ENCODE data around the gene BCL6.

Gene BCL6

DNA sequence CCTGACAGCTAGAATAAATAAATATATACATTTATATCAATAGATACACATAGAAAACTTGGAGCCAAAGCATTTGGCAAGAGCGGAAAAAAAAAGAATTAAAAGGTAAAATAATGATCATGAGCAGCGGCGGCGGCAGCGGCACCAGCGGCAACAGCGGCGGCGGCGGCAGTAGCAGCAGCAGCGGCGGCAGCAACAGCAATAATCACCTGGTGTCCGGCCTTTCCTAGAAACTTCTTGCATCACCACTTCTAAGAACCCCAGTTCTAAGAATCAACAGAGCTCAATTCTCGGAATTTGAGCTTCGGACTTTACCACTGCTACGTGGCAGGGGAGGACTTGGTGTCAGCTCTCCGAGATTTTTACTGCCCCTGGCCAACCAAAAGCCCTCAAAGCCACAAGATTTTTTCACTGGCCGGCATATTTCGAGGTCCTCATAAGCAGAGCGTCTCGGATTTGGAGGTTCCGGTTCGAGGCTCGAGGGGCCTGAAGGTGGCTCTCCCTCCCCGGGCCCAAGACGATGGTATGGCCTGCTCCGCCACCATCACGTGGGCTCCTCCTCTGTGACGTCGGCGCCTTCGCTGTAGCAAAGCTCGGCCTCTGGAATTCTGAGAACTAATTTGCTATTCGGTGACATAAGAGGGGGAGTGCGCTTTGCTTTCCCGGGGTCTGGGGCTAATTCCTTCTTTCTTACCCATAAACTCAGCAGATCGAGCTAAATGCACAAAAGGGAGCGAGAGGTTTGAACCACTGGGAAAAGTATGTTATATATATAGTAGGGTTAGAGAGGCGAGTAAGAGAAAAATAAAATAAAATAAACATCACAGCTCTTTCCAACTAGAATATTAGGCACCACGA is at the start of gene BCL6:
BCL6 (minus strand) TSS at position 268 of the 858 bp plus-strand sequence. CDS start 11,775 bp downstream, outside the sequence.
- DNase-seq (ENCODE audit: low read depth) = peak; percentile 74

DNA sequence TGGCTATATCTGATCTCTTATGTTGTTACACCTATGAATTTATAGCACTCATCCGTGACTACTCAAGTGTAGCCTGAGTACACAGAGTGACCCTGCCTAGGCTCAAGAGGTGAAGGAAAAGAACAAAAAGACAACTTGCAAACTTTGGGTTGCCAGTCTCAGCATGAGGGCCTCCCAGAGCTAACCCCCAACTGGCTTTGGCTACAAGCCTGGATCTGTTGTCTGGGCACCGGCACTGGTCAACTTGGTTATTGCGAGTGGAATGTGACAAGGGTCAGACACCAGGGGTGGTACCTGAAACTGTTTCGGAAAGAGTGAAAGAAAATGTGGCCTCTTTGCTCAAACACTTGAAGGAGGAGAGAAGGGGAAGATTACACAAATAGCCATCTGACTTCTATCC is 49.5 kb upstream of the BCL6 start:
- DNase-seq (ENCODE audit: low read depth) = no peak

DNA sequence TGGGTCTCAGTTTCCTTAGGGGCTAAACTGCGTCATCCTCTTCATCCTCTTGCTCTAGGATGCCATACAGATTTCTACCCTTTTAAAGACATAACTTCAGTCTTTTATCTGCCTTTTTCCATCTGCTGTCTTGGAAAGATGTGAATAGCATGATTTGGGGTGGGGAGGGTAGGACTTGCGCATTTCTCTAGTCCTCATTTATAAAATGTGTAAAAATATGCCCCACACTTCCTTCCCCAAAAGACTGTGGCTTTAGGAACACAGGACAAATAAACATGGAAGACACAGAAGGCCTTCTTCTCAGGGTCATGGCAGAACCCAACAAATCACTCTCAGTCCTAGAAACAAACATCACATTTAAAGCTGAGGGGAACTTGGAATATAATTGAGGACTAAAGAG is 48.4 kb upstream of the BCL6 start:
- DNase-seq (ENCODE audit: low read depth) = no peak

DNA sequence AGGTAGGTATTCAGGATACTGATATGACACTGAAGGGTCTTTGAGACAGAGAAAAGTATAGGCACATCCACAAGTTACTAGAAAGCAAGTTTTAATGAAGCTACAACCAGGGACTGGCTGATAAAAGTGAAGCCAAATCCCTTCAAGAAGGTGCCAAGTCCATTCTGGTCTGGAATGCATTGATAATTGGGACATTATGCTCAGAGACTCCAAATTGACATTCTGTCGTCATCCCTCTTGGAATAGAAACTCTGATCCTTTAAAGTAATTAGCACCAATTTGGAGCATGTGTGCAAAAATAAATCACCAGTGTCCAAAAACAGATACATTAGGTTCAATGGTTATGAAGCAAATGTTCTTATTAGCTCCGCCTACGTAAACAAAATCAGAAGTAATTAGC is 47.3 kb upstream of the BCL6 start:
- DNase-seq (ENCODE audit: low read depth) = no peak

DNA sequence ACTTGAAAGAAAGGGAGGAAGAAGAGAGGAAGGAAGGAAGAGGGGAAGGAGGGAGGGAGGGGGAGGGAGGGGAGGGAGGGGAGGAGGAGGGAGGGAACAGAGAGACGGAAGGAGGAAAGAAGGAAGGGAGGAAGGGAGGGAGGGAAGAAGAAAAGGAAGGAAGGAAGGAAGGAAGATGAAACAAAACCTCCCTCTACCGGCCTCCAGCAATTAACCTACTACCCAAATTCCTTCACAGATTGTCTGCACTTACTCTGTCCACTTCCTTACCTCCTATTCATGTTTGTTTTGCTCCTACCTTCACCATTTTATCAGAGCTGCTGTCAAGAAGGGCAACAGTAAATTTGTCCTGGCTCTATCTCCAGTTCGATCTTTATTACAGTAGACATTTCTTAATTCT is 44.6 kb upstream of the BCL6 start:
- DNase-seq (ENCODE audit: low read depth) = no peak

DNA sequence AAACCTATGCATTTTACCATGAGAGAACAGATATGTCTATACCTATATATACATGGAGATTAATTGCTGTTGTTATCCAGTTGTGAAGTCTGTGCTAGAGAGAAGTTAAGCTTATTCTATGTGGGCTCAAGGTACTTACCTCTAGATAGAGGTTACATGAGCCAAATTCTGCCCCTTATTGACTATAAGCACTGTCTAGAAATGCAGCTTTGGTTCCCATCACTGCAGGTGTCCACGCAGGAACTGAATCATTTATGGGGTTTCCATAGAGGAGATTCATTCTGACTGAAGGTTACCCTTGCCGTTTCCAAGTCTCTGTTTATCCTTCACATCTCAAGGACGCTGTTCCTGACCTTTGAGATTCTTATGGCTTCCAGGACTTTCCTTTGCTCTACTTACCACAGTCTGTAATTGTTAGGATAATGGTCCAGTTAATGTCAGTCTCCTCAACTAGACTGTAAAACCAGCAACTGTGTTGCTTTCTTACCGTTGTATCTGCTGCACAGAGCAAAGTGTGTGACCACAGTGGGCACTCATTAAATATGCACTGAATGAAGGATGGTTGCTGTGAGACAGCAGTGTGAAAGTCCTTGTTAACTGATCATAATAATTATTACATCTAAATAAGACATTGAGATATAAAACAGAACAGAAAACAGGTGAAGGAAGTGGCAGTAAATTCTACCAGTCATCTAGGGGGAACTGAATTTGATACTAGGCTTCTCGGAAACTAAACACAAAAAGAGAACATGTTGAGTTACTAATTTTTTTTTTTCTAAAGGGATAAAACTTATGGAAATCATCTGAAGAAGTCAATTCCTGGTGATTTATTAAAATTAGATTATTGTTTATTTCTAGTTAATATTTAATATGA is 44.0 kb upstream of the BCL6 start:
- no peak for DNase-seq (ENCODE audit: low read depth)

DNA sequence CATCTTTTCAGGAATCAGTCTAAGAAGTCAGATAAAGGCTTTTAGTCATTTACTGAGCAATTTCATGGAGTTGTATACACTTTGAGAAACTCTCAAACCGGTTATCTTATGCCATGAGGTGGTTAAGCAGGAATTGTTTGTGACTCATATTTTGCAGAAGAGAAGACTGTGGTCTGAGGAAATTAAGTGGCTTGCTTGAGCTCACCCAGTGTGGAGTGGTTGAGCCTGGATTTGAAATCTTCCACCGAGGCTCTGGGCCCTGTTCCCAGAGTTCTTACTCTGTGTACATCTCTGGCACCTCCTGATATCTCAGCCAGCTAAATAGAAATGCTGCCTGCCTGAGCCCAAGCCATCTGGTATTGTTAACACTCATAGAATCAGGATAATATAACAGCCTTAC is 37.8 kb upstream of the BCL6 start:
- DNase-seq (ENCODE audit: low read depth) = no peak

DNA sequence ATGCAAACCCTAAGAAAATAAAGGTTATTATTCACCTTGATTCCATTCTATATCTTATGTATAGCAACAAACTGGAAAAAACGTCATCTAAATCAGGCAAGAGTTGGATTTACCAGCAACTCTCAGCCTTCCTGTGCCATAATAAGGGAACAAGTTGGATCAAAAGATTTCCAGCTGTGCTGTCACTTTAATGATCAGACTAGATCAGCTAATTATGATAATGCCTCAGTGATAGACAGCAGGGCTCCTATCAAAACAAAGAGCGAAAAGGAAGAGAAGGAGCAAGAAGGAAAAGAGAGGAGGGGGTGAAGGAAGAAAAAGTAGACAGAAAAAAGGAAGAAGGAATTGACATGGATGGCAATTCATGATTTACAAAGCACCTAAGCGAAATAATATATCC is 36.7 kb upstream of the BCL6 start:
- DNase-seq (ENCODE audit: low read depth) = no peak

DNA sequence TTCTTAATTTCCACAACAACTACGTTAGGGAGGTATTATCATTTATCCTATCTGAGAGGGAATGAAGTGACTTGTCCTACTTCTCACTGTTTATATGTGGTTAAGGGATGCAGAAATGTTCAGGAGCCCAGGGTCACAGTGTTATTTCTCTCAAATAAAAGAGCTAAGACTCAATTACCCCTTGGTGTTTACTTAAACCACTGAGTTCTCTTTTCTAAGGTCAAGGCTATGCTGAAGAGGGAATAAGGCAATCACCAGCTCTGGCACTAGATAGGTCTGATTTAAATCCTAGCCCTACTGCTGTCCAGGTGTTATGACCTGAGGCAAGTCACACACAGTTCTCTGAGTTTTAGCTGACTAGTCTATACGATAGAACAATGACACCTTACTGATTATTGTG is 35.7 kb upstream of the BCL6 start:
- DNase-seq (ENCODE audit: low read depth) = no peak

DNA sequence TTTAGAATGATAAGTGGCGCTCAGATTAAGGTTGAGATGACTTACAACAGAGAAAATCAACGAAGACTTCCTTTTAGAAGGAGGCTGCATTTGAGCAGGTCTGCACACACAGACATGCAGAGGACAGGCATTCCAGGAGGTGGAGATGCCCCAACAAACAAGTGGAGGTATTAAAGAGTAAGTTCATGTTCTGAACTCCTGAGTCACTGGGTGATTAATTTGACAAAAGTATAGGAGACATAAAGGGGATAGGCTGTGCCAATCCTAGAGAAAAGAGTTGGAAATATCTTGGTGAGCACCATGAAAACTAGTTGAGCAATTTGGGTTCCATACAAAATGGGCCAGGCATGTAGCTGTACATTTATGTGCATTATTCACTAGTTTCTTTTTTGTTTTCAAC is 33.5 kb upstream of the BCL6 start:
- DNase-seq (ENCODE audit: low read depth) = no peak

DNA sequence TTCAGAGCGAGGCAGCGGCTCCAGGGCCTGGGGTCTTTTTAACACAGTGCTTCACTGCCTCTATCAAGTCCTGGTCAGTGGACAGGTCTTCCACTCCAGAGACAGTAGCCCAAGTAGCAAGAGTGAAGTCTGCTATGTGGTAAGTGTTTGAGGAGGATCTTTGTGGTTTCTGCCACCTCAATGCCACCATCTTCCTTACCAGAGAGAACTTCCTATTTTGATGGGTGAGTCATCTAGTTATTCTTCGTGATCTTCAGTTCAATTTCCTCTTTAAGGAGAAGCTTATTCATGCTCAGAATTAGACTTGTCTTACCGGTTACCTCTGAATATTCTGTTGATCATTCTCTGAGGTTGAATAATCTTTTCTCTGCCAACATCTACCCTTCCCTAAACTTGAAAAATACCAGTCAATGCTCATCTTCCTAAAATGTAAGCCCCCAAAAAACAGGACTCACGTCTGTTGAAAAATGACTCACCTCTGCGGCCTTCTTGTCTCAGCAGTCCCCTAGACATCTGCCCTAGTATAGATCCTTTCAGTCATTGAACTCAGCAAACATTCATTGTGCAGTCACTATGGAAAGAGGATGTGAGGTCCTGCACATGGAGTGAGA is 32.2 kb upstream of the BCL6 start:
- DNase-seq (ENCODE audit: low read depth) = peak; percentile 11

DNA sequence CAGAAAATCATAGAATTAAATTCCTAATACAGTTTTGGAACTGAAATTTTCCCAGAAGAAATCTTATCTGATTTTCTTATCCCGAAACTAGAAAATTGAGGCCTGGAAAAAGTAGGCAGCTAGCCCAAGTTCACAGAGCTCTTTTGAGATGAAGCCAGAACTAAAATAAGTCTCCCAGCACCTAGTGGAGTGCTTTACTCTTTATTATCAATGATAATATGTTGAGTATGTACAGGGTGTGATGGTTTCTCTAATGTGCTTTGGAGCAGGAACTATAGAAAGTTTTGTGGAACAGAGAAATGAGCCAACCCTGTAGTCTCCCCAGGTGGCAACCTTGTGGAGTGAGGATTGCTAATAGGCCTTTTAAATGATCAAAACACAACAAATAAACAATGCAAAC is 30.3 kb upstream of the BCL6 start:
- DNase-seq (ENCODE audit: low read depth) = no peak

DNA sequence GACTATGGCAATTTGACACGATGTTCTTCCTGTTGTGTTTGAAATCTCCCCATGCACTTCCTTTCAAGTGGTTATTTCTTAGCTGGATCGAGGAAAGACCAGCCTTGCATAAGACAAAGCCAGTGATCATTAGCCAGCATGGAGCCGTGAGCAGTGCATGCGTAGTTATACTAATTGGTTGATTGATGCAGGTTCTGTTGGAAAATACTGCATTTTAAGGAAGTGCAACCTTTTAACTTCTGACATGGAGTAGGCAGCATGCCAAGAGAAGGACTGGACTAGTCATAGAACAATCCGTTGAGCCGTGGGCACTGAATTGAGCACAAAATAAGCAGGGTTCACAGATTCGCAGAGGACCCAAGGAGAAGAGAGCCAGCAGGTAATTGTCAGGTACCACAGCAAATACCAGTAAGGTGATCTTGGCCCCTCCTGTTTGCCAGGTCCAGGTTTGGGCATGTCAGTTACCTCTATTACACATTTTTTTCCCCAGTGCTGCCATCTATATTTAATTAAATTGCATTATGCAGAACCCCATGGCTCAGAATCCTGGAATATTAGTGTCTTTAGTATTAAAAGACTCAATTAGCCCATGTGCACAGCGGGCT is 29.0 kb upstream of the BCL6 start:
- DNase-seq (ENCODE audit: low read depth) = no peak

DNA sequence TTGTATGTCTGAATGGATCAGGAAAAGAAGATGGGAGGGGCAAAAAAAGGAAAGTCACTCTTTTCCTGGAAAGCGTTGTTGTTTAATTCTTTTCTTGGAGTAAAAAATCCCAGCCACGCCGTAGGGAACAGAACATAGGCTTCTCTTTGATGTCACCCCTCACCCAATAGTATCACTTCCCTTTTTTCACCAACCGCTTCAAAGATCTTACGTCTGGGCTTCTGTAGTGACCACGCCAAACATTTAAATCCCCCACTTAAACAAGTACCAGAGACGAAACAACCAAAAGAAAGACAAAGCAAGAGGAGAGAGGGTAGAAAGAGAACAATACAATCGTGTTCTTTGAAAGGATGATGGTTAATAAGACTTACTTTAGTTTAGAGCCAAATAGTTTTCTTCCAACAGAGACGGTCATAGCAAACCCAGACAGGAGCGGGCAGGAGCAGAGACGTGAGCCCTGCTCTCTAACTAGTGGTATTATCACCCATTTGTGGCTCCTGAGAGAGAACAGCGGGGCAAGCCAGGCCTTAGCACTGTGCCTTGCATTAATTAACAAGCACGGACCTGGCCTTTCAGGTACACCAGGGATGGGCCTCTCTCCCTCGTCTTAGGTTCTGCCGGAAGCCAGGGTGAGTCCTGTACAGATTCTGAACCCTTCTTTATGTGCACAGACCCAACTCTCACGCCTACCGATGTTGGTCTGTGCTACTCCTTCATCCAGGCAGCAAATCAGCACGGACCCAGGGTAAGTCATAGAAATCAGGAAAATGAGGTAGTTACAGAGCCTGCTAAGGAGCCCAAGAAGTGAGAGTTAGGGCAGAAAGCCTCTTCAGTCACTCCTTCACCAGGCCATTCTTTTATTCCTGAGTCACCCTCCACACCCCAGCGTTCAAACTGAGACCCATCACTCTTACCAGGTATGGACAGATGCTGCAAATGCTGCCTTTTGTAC is 28.2 kb upstream of the BCL6 start:
- DNase-seq (ENCODE audit: low read depth) = no peak

DNA sequence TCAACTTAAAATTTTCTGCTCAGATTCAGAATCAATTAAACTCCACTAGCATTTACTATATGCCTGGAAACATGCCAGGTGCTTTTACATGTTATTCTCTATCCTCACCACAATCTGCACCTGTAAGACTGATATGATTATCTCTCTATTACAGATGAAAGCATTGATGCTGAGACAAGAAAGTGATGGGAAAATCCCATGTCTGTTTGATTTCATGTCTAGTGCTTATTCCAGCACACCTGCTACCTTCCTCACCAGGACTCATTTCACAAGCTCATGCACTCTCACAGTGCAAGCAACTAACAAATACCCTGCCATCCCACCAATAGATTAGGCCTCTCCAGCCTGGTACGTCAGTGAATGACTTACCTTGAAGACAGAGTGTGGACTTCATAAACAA is 25.0 kb upstream of the BCL6 start:
- DNase-seq (ENCODE audit: low read depth) = no peak

DNA sequence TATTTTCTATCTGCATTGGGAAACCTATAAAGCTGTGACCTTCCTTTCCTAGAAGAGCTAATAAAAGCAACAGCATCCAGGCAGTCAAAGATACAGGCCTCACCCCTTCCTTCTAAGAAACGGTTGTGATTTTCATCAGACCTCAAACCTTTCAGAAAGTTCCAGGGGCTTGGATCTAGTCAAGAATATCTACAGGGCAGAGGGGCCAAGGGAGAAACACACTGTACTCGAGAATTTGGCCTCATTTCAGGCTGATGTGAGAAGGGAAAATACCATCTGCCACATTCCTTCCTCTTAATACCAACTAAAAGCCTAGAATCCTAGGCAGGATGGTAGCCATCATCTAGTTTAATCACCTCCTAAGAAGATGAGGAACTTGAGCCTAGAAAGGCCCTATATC is 24.5 kb upstream of the BCL6 start:
- no peak for DNase-seq (ENCODE audit: low read depth)

DNA sequence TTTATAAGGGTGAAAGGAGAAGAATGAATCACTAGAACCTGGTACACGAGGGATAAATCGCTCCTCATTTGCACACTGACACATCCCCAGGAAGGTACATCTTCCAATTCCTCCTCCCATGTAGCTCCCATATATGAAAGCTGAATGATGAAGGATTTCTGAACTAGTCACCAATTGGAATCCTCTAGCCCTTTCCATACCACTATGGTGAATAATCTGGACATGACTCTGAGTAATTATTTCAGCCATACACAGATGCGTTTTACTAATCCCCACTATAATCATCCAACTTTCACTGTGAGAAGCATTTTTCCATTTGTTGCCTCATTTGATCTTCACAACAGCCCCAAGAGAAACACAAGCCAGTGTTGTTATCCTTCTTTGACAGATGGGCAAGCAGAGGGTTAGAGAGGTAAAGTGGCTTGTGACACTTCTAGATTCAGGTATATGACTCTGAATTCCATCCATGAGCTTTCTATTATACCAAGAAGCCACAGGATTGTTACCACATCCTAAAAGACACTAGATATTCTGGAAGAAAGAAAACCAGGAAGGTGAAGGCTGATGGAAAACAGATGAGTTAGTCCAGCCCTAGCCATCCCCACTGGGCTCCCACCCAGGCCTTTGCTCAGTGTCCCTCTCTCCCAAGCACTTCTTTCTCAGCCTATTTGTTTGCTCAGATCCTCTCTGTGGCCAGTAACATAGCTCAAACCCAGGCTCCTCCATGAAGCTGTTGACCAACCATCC is 22.2 kb upstream of the BCL6 start:
- DNase-seq (ENCODE audit: low read depth) = no peak

DNA sequence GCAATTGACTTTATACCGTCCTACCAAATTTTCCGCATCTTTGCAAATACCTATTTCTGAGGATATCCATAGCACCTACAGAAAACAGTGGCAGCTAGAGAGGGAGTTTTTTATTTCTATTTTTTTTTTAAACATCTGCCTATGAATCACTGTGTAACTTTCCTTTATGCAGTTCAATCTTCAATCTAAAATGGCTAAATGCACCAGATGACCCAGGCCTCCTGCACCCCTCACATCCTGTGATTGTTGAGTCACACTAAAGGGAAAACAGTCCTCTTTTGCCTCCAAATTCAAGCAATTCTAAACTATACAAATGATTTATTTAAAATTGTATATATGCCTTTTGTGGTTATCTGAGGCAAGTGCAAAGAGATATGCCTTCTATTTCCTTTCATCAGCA is 20.1 kb upstream of the BCL6 start:
- DNase-seq (ENCODE audit: low read depth) = no peak

DNA sequence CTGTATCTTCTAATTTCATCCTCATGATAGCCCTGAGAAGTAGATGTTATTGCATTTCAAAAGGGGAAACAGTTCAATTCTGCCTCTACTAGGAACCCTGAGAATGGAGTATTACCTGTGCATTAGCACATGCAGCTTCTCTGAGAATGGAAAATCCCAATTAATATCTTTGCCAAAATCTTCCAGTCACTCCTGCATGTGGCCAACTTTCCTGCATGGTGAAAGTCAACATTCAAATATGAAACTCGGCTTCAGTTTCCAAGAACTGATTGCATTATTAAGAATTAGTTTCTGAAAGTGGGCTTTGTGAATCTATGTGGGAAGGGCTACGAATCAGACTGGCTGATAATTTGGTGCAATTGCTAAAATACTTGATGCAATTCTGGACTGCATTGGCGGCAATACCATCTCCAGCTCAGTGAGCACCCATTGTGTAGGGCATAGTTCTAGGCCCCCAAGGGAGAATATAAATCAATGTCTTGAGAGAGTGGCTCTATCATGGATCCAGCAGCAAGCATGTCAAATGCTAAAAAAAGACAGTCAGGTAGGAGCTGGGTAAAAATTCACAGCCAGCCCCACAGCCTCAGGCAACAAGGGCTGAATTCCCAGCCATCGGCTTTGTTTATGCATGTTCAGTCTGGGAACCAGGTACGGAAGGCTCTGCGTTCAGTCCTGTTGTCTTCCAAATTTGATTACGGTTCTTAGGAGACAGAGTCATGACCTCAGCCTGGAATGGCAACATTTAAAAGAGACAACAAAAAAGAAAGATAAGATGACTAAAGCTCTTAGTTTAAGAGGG is 18.8 kb upstream of the BCL6 start:
- DNase-seq (ENCODE audit: low read depth) = no peak

DNA sequence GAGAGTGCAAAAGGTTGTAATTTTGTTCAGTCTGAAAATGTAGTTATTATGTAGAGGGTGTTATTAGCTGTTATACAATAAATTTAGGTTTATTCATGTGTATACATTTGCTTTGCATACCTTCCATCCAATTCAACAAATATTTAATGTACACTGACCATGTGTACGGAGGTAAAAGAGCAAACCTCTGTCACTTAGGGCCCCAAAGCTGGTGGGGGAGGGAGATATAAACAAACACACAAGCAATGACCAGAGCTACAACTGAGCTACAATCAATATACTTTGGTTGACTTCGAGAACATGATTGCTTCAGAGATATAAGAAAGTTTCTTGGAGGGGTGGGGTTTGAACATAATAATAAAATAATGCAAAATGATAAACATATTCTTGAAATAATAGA is 17.5 kb upstream of the BCL6 start:
- no peak for DNase-seq (ENCODE audit: low read depth)
